ENCODE results near the gene SSH3.
A peak's percentile ranks its signal among the peaks of the same experiment; 100 is the strongest.

Gene SSH3

GRCh38 chr11:67270256-67271204 is 32.8 kb upstream of the SSH3 start:
- peak overlapping the region; percentile 4; the same call in 1 of the 2 replicates for H3K4me3 ChIP-seq (ENCODE audit: low read length)
- H3K9me3 ChIP-seq (ENCODE audit: insufficient read depth, low read depth, low read length) = no peaks in the 10 kb centered on the region
- peaks cover 23% of the 10 kb centered on the region for H3K4me1 ChIP-seq (ENCODE audit: insufficient read depth, low read length)
- H3K9ac ChIP-seq (ENCODE audit: low read depth, low read length) = peak overlapping the region; percentile 71; the same call in 1 of the 2 replicates
- H3K36me3 ChIP-seq (ENCODE audit: insufficient read depth, low read depth, low read length) = peaks cover 30% of the 10 kb centered on the region
- H3K27me3 ChIP-seq (ENCODE audit: insufficient read depth, low read length) = peaks cover 5% of the 10 kb centered on the region
- peak overlapping the region; percentile 10 for H3K27ac ChIP-seq (ENCODE audit: low read length)

- Histone ChIP-seq H3K36me3 (ENCODE audit: insufficient read depth, low read depth, low read length) (peaks cover 30% of the 10 kb centered on the region), H3K4me3 (ENCODE audit: low read length) (no peak overlapping the region), H3K27ac (ENCODE audit: low read length) (peak overlapping the region; percentile 10)
Observed at GRCh38 chr11:67271205-67271540, 32.2 kb upstream of the SSH3 start.

GRCh38 chr11:67271541-67272284 is 31.6 kb upstream of the SSH3 start:
- no peaks in the 10 kb centered on the region for H3K9me3 ChIP-seq (ENCODE audit: insufficient read depth, low read depth, low read length)
- no peaks in the 10 kb centered on the region for H3K27me3 ChIP-seq (ENCODE audit: insufficient read depth, low read length)
- no peak overlapping the region for H3K4me3 ChIP-seq (ENCODE audit: low read length)
- peaks cover 23% of the 10 kb centered on the region for H3K4me1 ChIP-seq (ENCODE audit: insufficient read depth, low read length)
- peaks cover 30% of the 10 kb centered on the region for H3K36me3 ChIP-seq (ENCODE audit: insufficient read depth, low read depth, low read length)
- H3K9ac ChIP-seq (ENCODE audit: low read depth, low read length) = peak overlapping the region; percentile 71; the same call in 1 of the 2 replicates
- H3K27ac ChIP-seq (ENCODE audit: low read length) = no peak overlapping the region

More at GRCh38 chr11:67271205-67271540, 32.2 kb upstream of the SSH3 start:
- H3K9ac ChIP-seq (ENCODE audit: low read depth, low read length) = peak overlapping the region; percentile 71; the same call in 1 of the 2 replicates
- no peaks in the 10 kb centered on the region for H3K27me3 ChIP-seq (ENCODE audit: insufficient read depth, low read length)
- no peaks in the 10 kb centered on the region for H3K9me3 ChIP-seq (ENCODE audit: insufficient read depth, low read depth, low read length)
- H3K4me1 ChIP-seq (ENCODE audit: insufficient read depth, low read length) = peaks cover 23% of the 10 kb centered on the region

GRCh38 chr11:67272327-67273259 is 30.7 kb upstream of the SSH3 start:
- H3K4me1 ChIP-seq (ENCODE audit: insufficient read depth, low read length) = peaks cover 23% of the 10 kb centered on the region
- no peak overlapping the region for H3K9ac ChIP-seq (ENCODE audit: low read depth, low read length)
- peaks cover 30% of the 10 kb centered on the region for H3K36me3 ChIP-seq (ENCODE audit: insufficient read depth, low read depth, low read length)
- H3K27ac ChIP-seq (ENCODE audit: low read length) = no peak overlapping the region
- H3K27me3 ChIP-seq (ENCODE audit: insufficient read depth, low read length) = no peaks in the 10 kb centered on the region
- no peaks in the 10 kb centered on the region for H3K9me3 ChIP-seq (ENCODE audit: insufficient read depth, low read depth, low read length)
- no peak overlapping the region for H3K4me3 ChIP-seq (ENCODE audit: low read length)

GRCh38 chr11:67273260-67273990 is 29.9 kb upstream of the SSH3 start:
- Histone ChIP-seq H3K36me3 (ENCODE audit: insufficient read depth, low read depth, low read length) (peaks cover 23% of the 10 kb centered on the region), H3K9me3 (ENCODE audit: insufficient read depth, low read depth, low read length) (no peaks in the 10 kb centered on the region), H3K4me1 (ENCODE audit: insufficient read depth, low read length) (peaks cover 26% of the 10 kb centered on the region), H3K27ac (ENCODE audit: low read length) (no peak overlapping the region), H3K4me3 (ENCODE audit: low read length) (no peak overlapping the region), H3K27me3 (ENCODE audit: insufficient read depth, low read length) (no peaks in the 10 kb centered on the region), H3K9ac (ENCODE audit: low read depth, low read length) (no peak overlapping the region)

- Histone ChIP-seq H3K9ac (ENCODE audit: low read depth, low read length) (no peak overlapping the region), H3K27me3 (ENCODE audit: insufficient read depth, low read length) (no peaks in the 10 kb centered on the region), H3K4me1 (ENCODE audit: insufficient read depth, low read length) (peaks cover 21% of the 10 kb centered on the region; the same call in 1 of the 2 replicates), H3K36me3 (ENCODE audit: insufficient read depth, low read depth, low read length) (peaks cover 26% of the 10 kb centered on the region), H3K9me3 (ENCODE audit: insufficient read depth, low read depth, low read length) (no peaks in the 10 kb centered on the region), H3K27ac (ENCODE audit: low read length) (no peak overlapping the region), H3K4me3 (ENCODE audit: low read length) (no peak overlapping the region)
Observed at GRCh38 chr11:67274768-67275605, 28.3 kb upstream of the SSH3 start.

- Histone ChIP-seq H3K4me1 (ENCODE audit: insufficient read depth, low read length) (peaks cover 14% of the 10 kb centered on the region; the same call in 1 of the 2 replicates), H3K9ac (ENCODE audit: low read depth, low read length) (no peak overlapping the region)
Observed at GRCh38 chr11:67275606-67276409, 27.5 kb upstream of the SSH3 start.

GRCh38 chr11:67276781-67277230 is 26.5 kb upstream of the SSH3 start:
- H3K9me3 ChIP-seq (ENCODE audit: insufficient read depth, low read depth, low read length) = no peaks in the 10 kb centered on the region
- H3K4me1 ChIP-seq (ENCODE audit: insufficient read depth, low read length) = peaks cover 4% of the 10 kb centered on the region; the same call in 1 of the 2 replicates
- peak overlapping the region; percentile 61; the same call in 1 of the 2 replicates for H3K9ac ChIP-seq (ENCODE audit: low read depth, low read length)
- no peak overlapping the region; the same call in 1 of the 2 replicates for H3K4me3 ChIP-seq (ENCODE audit: low read length)
- peak overlapping the region; percentile 3 for H3K27ac ChIP-seq (ENCODE audit: low read length)
- H3K27me3 ChIP-seq (ENCODE audit: insufficient read depth, low read length) = no peaks in the 10 kb centered on the region
- H3K36me3 ChIP-seq (ENCODE audit: insufficient read depth, low read depth, low read length) = peaks cover 41% of the 10 kb centered on the region

More at GRCh38 chr11:67275606-67276409, 27.5 kb upstream of the SSH3 start:
- Histone ChIP-seq H3K36me3 (ENCODE audit: insufficient read depth, low read depth, low read length) (peaks cover 35% of the 10 kb centered on the region), H3K4me3 (ENCODE audit: low read length) (no peak overlapping the region), H3K9me3 (ENCODE audit: insufficient read depth, low read depth, low read length) (no peaks in the 10 kb centered on the region), H3K27ac (ENCODE audit: low read length) (no peak overlapping the region), H3K27me3 (ENCODE audit: insufficient read depth, low read length) (no peaks in the 10 kb centered on the region)

GRCh38 chr11:67277231-67277961 is 25.9 kb upstream of the SSH3 start:
- peaks cover 44% of the 10 kb centered on the region for H3K36me3 ChIP-seq (ENCODE audit: insufficient read depth, low read depth, low read length)
- peak overlapping the region; percentile 15; the same call in 1 of the 2 replicates for H3K4me3 ChIP-seq (ENCODE audit: low read length)
- peak overlapping the region; percentile 65; the same call in 1 of the 2 replicates for H3K9ac ChIP-seq (ENCODE audit: low read depth, low read length)
- H3K4me1 ChIP-seq (ENCODE audit: insufficient read depth, low read length) = peaks cover 3% of the 10 kb centered on the region; the same call in 1 of the 2 replicates
- H3K27ac ChIP-seq (ENCODE audit: low read length) = peak overlapping the region; percentile 88
- H3K9me3 ChIP-seq (ENCODE audit: insufficient read depth, low read depth, low read length) = no peaks in the 10 kb centered on the region
- H3K27me3 ChIP-seq (ENCODE audit: insufficient read depth, low read length) = no peaks in the 10 kb centered on the region

Measured in iPS-20b (cell line).